ENCODE data around the gene ANKS1B.

ANKS1B gene

GRCh38 chr12:99108924-99109323 lies 875.8 kb downstream of the ANKS1B start:
- DNase-seq: no peak

- DNase-seq: no peak
Measured at GRCh38 chr12:99099786-99100185, 885.0 kb downstream of the ANKS1B start.

GRCh38 chr12:99097171-99097570 lies 887.6 kb downstream of the ANKS1B start:
- DNase-seq: no peak

GRCh38 chr12:99093166-99093565 lies 891.6 kb downstream of the ANKS1B start:
- DNase-seq: no peak

- DNase-seq: no peak
Measured at GRCh38 chr12:99092100-99092851, 892.5 kb downstream of the ANKS1B start.

- DNase-seq: no peak
Measured at GRCh38 chr12:99087278-99087677, 897.5 kb downstream of the ANKS1B start.

GRCh38 chr12:99079811-99080210 lies 904.9 kb downstream of the ANKS1B start:
- DNase-seq: no peak

GRCh38 chr12:99068993-99069747 lies 915.6 kb downstream of the ANKS1B start:
- no peak for DNase-seq

GRCh38 chr12:99067171-99067785 lies 917.5 kb downstream of the ANKS1B start:
- DNase-seq: no peak

- no peak for DNase-seq
Measured at GRCh38 chr12:99066726-99067125, 918.0 kb downstream of the ANKS1B start.

- no peak for DNase-seq
Measured at GRCh38 chr12:99063182-99063581, 921.6 kb downstream of the ANKS1B start.

GRCh38 chr12:99059824-99060511 lies 924.8 kb downstream of the ANKS1B start:
- no peak for DNase-seq

- no peak for DNase-seq
Measured at GRCh38 chr12:99057670-99058069, 927.1 kb downstream of the ANKS1B start.

GRCh38 chr12:99056186-99056585 lies 928.5 kb downstream of the ANKS1B start:
- DNase-seq: no peak

- no peak for DNase-seq
Measured at GRCh38 chr12:99055299-99055698, 929.4 kb downstream of the ANKS1B start.

GRCh38 chr12:99054601-99055128 lies 930.1 kb downstream of the ANKS1B start:
- no peak for DNase-seq

GRCh38 chr12:99053616-99054362 lies 930.9 kb downstream of the ANKS1B start:
- DNase-seq: no peak

GRCh38 chr12:99049774-99050173 lies 935.0 kb downstream of the ANKS1B start:
- DNase-seq: no peak

GRCh38 chr12:99045158-99045557 lies 939.6 kb downstream of the ANKS1B start:
- DNase-seq: no peak

GRCh38 chr12:99043319-99043914 lies 941.3 kb downstream of the ANKS1B start:
- DNase-seq: peak; percentile 69

- DNase-seq: no peak
Measured at GRCh38 chr12:99042226-99042625, 942.5 kb downstream of the ANKS1B start.
